Measurements from ENCODE around the gene DGKZ.

- TF ChIP-seq EP300 (IDR thresholded peaks at IDR 0.05) (no peak), CTCF (IDR thresholded peaks at IDR 0.05) (no peak)
Measured at GRCh38 chr11:46357483-46357936, 10.2 kb downstream of the DGKZ start.

All from sigmoid colon (tissue), 4 donors.